NK-92 (cell line): ENCODE measurements around the gene CST4.
"Not testable (repeated sequence)": the region's sequence is repeated elsewhere in the genome, so short reads cannot be mapped to it uniquely, and the experiment has no call there.

ENCODE experiments used
- DNase-seq: peaks from one replicate; lab custom pipeline; 2025; ENCODE audit not compliant: unreplicated experiment; lab: John Stamatoyannopoulos, UW

CST4 gene

DNA sequence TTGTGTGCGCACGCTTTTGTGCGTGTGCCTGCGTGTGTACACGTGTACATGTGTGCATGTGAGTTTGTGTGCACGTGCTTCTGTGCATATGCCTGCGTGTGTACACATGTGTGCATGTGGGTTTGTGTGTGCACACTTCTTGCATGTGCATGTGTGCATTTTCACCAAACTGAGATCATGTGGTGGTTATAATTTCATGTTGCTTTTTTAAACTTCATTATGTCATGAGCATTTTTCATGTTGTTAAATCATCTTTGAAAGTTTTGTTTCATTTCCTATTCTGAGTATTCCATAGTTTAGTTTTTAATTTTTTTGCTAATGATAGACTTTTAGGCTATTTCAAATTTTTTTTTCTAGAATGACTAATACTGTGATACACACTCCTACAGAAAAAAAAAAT lies 44.7 kb downstream of the CST4 start:
- no peak for DNase-seq

DNA sequence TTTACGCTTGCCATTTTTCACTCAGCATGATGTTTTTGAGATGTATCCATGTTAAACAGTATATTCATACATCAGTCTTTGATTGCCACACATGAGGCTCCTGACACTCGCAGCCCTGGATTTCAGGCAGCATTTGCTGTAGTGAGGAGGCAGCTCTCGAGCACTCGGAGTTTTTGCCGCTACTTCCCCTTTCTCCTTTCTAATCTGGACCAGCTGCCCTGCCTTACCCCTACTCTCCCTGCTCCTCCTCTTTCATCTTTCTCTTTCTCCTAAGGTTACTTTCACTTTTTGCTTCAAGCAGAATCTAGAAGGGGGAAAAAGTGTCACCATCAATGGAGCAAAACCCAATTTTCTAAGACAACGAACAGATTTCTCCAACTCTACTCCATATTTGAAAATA lies 45.2 kb downstream of the CST4 start:
- DNase-seq: no peak

DNA sequence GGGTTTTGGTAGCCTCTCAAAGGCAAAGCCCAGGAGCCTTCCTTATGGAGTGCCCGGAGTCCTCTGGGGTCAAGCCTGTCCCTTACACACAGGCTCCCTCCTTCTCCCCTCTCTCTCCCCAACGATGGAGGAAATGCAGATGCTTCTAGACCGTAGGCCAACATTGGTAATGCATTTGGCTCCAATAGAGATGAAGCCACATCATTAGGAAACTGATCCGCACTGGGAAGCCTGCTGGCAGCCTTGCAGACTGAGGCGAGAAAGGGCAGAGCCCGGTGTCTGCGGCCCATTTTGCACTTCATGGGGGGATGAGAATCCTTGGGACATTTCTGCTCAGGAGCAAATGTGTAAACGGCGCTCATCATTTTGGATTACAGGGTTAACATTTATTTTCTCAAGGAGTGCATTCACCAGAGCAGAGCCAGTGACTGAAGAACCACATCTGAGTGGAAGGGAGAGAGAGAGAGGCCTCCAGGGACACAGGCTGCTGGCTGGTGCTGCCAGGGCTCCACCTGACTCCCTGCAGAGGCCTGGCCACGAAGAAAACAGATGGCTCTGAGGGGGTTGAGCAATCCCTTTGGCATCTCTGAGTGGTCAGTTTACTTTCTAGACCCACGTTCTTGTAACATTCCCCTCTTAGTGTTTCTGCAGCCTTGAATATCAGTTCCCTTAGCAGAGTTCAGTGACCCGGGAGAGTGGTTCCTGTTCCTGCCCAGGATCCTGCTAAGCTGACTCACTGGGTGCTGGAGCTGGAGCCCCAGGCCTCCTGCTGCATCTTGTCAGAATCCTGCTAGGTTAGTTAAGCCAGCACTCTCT lies 46.7 kb downstream of the CST4 start:
- no peak for DNase-seq

DNA sequence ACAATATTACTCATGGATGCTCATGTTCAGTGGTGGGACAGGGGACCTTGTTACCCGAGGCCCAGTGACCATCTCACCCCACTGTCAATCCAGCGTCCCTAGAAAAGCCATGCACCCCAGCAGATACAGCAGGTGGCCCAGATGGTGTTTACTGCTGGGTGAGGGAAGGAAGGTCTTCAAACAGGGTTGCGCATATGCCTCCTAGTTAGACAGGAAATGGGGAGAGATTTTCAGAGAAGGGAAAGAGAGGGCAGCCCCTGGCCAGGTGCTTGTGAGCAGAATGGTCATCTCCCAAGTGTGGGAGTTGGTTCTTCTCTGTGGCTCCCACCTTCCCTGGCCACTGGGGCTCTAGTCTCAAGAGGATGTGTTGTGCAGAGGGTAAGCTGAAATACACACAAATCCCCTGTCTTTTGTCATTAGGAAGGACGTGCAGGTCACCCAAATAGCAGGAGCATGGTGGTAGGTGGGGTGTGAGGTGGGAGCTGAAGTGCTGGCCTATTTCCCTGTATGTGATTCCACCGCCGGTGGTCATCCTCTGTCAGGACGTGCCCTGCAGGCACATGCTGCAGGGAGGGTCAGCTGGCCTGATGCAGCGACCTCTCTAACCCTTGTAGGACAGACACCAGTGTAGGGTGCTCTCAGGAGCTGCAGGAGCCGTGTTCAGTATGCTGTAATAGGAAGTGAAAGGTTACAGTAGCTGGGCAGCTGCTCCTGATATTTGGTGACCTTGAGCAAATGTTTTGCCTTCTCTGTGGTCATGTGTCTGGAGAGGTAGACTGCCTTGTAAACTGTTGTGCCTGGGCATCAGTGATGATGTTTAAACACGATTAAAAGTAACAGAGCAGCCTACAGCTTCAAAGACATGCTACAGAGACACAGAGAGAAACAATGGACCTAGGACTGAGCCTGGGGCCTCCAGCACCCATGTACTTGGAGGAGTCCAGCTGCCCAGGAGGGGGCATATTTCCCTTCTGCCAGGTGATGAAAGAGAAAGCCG lies 47.9 kb downstream of the CST4 start:
- no peak for DNase-seq

DNA sequence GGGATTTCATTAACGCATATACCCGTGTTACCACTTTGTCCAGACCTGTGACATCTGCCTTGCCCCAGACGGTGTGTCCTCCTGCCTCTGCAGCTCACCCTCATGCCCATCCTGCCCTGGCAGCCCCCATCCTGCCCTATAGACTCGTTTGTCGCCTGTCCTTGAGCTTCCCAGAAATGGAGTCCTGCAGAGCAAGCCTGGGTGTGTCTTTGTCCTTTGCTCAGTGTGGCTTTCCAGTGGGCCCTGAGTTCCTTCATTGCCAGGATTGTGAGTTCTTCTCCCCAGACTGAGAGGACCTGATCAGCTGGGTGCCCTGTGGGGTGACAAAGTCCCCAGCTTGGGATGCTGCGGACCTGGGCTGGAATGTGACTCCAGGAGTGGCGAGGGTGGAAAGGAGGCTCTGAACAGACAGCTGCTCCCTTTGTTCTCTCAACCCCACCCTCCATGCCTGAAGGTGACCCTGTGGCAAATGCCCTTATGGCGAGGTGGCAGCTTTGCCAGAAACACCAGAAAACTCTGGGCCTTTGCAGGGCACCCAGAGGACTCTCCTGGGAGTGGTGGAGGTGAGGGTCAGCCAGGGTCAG lies 48.7 kb downstream of the CST4 start:
- no peak for DNase-seq

DNA sequence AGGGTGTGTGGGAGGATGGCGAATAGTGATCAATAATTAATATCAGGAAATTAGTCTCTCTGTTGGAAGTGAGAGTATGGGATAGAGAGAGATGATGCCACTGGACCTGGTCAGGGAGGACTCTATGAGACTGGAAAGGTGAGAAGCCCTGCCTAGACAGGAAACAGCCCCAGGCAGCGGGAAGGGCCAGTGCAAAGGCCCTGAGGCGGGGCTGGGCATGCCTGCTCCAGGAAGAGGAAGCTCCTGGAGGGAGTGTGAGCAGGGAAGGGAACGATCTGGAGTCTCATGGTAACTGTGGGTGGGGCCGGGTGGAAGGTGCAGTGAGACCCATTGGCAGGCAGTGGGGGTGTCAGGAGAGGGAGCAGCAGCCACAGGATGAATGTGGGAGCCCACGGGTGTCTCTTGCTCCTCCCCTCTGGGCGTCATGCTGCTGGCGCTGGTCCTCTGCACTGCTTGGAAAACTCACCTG lies 49.3 kb downstream of the CST4 start:
- no peak for DNase-seq

DNA sequence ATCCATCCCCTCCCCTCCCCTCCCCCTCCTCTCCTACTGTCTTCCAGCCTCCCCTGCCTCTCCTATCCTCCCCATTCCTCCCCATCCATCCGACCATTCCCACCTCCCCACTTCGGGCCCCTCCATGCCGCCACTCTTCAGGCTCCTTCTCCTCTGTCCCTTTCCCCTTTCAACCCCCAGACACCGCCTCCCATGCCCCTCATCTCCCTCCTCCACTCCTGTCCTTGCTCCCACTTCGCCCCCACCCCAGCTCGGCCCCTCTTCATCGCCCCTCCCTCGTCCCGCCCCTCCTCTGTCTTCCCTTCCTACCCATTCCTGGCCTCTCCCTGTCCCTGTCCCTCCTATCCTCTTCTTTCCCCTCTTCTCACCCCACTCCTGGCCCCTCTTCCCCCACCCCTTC lies 50.5 kb downstream of the CST4 start:
- no peak for DNase-seq

DNA sequence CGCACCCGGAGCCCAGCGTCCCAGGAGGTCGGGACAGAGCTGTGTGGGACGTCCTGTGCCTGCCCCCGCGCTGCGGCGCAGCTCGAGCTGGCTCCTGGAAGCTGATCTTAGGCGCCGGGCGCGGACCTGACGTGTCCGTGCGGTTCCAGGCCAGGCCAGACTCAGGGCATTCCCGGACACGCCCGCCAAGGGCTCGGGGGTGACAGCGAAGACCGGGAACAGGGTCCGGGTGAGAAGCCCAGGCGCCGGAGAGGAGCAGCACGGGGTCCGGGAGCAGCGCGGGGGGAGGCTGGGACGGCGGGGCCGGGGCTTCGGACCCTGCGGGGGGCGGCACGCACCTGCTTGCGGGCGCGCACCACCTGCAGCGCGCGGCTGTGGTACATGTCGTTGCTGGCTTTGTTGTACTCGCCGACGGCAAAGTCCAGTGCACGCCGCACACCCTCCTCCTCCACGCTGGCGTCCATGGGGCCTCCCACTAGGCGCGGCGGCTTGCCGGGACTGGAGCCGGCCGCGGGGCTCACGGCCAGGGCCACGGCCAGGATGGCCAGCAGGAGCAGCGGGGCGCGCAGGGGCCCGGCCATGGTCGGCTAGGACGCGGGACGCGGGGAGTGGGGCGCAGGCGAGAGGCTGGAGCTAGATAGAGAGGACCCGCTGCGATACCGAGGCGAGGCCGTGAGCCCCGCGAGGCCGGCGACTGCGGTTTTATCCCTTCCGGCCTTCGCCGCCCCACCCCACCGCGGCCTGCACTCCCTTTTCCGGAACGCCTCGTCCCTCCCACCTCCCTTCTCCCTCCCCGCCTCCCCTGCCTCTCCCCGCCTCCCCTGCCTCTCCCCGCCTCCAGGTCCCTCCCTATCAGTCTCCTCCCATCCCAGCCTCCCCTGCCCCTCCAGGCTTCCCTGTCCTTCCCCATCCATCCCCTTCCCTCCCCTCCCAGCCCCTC lies 51.3 kb downstream of the CST4 start, which contains the start of gene CST3:
CST3 (minus strand) TSS at position 674 of the 940 bp plus-strand sequence; CDS start at position 581, 93 bp downstream.
- DNase-seq: no peak

DNA sequence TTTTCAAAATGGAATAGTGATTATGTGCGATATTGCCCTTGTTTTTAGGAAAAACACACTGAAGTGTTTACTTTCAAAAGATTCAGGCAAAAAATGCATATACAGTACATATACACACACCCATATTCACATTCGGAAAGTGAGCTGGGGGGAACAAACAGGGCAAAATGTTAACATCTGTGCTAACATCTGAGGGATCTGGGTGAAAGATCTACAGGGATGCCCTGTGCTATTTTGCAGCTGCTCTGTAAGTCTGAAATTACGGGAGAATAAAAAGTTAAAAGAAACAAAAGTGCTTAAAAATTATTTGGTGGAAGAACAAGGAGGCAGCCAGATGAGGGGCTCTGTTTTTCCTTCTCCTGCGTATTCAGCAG lies 51.9 kb downstream of the CST4 start:
- no peak for DNase-seq

DNA sequence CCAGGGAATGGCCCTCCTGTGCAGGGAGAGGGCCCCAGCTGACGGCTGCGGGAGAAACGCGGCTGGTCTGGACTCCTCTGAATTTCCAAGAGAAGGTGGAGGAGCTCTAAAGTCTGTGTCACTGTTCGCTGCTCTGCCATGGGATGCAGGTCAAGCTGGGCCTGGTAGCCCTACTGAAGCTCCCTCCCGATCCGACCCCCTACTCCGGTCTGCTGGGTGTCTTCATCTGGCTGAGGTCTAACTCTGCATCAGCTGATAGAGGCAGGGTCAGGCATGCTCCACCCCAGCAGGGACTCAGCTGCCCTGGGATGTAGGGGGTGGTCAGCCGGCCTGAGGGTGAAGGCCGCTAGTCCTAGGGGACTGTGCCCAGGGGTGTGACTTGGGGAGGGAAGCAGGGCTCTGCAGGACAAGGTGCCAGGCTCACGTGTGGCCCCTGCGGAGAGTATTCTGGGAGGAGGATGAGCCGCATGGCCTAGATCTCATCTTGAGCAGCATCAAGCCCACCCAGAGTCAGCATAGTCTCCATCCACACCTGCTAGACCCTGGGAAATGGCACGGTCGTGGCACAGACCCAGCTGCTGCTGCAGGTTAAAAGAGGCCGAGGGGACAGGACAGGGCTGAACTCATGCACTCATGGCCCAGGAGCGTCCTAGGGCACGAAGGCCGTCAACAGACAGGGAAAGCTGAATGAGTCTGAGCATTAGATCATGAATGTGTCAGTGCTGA lies 52.5 kb downstream of the CST4 start:
- no peak for DNase-seq

DNA sequence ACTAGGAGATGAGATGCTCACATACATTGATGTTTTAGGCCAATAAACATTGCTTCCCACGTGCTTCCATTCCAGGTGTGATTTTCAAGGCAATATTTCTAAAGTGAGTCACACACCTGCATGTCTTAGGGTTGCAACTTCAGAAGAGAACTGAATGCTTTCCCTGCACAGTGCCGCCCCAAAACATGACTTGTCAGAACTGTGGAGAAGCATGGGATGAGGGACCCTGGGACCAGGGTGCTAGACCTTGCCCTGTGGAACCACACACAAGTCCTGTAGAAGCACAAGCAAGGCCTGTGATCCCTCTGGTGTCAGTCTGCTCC lies 53.1 kb downstream of the CST4 start:
- not testable (repeated sequence) for DNase-seq
